GM19099 (cell line): Measurements from ENCODE around the gene DLX1.

ENCODE experiments used
- POLR2A ChIP-seq: IDR thresholded peaks from 3 replicates; pipeline ENCODE4 v1.6.1; 2011; ENCODE audit warnings: low read depth; ENCODE audit not compliant: insufficient read length; ENCODE audit errors: extremely low read depth

Gene DLX1

GRCh38 chr2:172082944-172083627 is 2.2 kb upstream of the DLX1 start:
- no peak for TF ChIP-seq POLR2A

GRCh38 chr2:172083628-172084394 is 1.5 kb upstream of the DLX1 start:
- TF ChIP-seq POLR2A = no peak

- no peak for TF ChIP-seq POLR2A
Observed at GRCh38 chr2:172084395-172084644, 987 bp upstream of the DLX1 start.

DNA sequence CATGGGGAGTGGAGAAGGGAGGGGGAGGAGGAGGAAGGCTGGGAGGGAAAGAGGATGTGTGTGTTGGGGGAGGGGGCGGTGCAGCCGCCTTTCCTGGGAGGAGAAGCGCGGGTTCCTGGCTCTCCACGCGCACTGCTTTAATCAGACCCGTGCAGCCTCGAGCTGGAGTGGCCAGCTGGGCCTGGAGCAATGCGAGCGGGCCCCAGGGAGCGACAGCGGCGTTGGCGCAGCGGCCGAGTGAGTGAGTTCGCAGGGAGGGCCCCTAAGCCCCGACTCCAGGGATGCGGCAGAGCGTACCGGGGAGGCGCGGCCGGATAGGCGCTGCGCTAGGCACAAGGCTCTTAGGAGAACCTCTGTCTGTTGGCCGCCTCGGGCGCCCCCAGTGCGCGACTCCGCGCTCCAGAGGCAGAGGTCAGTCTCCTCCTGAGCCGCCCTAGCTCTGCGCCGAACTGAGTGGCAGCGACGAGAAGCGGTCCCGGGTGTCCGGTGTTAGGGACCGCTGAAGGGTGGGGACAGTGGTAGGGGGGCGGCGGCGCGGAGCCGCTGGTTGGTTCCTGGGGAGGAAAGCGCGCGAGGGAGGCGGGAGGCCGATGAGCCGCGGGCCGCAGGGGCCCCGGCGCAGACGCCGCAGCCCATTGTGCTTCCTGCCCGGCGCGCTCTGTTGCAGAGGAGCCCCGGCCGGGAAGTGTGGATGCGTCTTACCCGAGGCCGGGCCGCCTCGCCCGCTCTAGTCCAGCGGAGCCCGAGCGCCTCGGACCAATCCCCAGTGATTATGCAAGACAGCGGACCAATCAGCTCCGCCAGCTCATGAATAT is 455 bp upstream of the DLX1 start:
- peak; percentile 36 for TF ChIP-seq POLR2A

DNA sequence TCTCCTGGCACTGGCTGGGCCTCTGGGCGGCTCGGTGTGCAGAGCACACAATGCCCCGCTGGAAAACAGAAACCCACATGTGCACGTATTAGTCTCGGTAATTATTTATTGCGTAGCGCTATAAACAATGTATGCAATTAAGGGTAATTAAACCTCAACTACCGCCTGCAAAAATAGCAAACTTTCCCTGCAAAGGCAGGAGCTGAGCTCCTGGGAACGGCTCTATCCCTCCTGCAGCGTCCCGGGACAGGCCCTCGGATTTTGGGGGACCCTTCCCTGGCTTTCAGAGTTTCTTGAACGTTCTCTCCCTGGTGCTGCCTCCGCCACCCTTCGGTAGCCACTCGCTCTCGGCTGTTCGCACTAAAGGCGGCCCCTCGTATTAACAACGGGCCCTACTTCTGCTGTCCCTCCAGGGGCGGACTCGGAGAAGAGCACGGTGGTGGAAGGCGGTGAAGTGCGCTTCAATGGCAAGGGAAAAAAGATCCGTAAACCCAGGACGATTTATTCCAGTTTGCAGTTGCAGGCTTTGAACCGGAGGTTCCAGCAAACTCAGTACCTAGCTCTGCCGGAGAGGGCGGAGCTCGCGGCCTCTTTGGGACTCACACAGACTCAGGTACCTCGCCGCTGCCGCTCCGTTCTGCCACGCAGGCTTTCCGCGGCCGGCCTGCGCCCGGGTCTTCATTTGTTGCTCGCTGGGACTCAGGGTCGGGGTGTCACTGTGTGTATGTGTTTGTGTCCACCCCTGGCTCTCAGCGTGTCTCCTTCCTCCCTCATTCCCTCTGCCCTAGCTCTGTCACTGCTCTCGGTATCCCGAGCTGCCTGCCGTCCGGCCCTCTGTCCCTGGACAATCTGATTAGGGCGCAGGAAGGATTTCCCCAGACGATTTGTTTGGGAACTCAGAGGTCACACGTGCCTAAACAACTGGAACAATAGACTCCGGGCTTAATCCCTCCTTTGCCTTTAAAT is 1.2 kb downstream of the DLX1 start:
- TF ChIP-seq POLR2A = no peak

DNA sequence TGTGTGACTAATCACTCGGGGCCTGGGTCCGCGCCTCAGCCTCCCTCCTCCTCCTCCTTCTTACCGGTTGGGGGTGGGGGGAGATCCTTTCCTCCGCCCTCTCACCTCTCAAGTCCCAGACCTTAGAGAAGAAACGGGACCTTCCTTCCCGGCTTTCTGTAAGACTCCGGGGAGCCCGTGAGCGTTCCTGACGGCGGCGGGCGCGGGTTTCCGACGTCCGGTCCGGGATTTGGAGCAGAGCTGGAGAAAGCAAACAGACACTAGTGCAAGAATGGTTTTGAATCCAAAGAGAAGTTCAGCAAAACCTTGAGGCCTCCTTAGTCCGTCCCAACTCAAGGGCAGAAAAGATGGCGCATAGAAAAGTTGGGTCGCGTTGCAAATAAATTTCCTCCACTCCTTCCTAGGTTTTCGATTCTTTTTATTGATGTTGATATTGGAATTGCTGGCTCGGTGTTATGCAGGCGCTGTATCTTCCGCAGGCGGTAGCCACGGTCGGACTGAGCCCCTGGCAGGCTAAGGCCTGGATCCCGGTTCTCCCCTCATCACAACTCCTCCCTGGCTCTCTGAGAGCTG is 2.0 kb downstream of the DLX1 start:
- no peak for TF ChIP-seq POLR2A

GRCh38 chr2:172087780-172088244 is 2.5 kb downstream of the DLX1 start:
- TF ChIP-seq POLR2A = no peak

- no peak for TF ChIP-seq POLR2A
Observed at GRCh38 chr2:172088245-172089004, 3.1 kb downstream of the DLX1 start.

GRCh38 chr2:172089005-172089504 is 3.7 kb downstream of the DLX1 start:
- TF ChIP-seq POLR2A = no peak

DNA sequence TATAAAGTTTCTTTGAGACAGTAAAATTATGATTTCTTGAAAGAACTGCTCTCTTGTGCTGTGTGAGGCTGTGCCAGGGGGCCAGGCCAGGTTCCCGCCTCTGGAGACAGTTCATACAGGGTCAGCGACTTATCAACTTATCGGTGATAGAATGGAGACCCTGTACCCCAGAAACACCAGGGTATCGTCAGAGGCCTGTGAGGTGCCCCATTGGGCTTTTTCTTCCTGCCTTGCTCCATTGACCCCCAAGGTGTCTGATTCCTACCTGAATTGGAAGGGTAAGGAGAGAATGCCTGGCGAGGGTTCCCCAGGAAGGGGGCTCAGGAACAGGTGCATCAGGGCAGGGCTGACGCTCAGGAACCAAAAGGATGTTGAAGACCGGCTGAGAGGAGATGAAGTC is 4.3 kb downstream of the DLX1 start:
- no peak for TF ChIP-seq POLR2A

GRCh38 chr2:172090044-172090961 is 5.0 kb downstream of the DLX1 start:
- no peak for TF ChIP-seq POLR2A

DNA sequence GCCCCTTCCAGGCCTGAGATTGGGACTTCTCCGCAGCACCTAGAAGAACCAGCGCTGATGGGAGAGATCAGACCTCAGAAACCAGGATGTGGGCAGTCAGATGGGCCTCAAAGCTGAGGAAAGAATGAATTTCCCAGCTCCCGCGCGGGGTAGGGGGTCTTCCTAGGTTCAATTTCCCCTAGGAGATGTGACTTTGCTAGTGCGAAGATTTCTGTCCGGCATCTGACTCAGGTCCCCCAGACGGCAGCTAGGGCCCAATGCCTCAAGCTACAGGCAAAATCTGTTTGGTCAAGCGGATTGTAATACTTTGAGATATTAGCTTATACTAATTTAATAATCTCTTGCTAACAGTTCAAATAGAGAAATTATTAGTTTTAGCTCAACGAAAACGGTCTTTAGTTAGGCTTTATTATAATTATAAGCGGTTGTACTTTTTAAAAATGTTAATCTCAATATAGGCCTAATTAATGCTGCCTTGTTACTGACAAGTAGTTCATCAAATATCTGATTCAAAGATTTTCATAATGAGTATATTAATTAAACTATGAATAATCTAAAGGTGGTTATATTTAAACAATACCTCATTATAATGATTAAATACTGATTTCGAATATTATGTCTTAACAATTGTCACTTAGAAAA is 5.8 kb downstream of the DLX1 start:
- no peak for TF ChIP-seq POLR2A
